Hepatocyte (in vitro differentiated cells): ENCODE results near the gene ATF3. TPM values are rescaled to one million over a fixed set of nuclear protein-coding genes. Genes with fewer than 3 reads are reported as not detected.

Source experiments
- polyA plus RNA-seq: library from polyadenylated mRNA; unstranded; fragments of >200 nt; fragmentation: Nextera tagmentation; extraction: Ambion mirVana; gene quantifications from 2 replicates; pipeline ENCODE4 v1.2.1, GENCODE V29; 2016
- total RNA-seq: library from RNA; depleted of rRNA; stranded (reverse); fragments of >200 nt; gene quantifications from 2 replicates; pipeline ENCODE4 v1.2.3, GENCODE V29; 2014

ATF3 gene
- total and polyA plus RNA-seq, 2 experiments from 2014 or later: 128 to 129 TPM

Other genes with a start within 250 kb of the ATF3 start
- 10.0 and 10.4 TPM in 2 replicates for gene PACC1, start 193.9 kb upstream of the ATF3 start, total RNA-seq
- 6.4 and 9.4 TPM in 2 replicates for gene PACC1, start 193.9 kb upstream of the ATF3 start, polyA plus RNA-seq
- 45.4 and 52.3 TPM in 2 replicates for gene NENF, start 175.8 kb upstream of the ATF3 start, total RNA-seq
- gene NENF, start 175.8 kb upstream of the ATF3 start, polyA plus RNA-seq: 115 and 144 TPM in 2 replicates
- 1.6 TPM in 1 of 2 replicates, not detected in the other for gene BATF3, start 91.1 kb downstream of the ATF3 start, total RNA-seq
- gene BATF3, start 91.1 kb downstream of the ATF3 start, polyA plus RNA-seq: 3.2 and 3.5 TPM in 2 replicates
- gene NSL1, start 183.0 kb downstream of the ATF3 start, total RNA-seq: 34.2 and 39.5 TPM in 2 replicates
- gene NSL1, start 183.0 kb downstream of the ATF3 start, polyA plus RNA-seq: 25.1 and 27.2 TPM in 2 replicates
- 8.9 and 14.3 TPM in 2 replicates for gene TATDN3, start 183.1 kb downstream of the ATF3 start, total RNA-seq
- gene TATDN3, start 183.1 kb downstream of the ATF3 start, polyA plus RNA-seq: 6.0 and 8.8 TPM in 2 replicates
- gene SPATA45, start 238.9 kb downstream of the ATF3 start, total RNA-seq: 0.96 TPM in 1 of 2 replicates, not detected in the other
- 0.44 and 0.57 TPM in 2 replicates for gene SPATA45, start 238.9 kb downstream of the ATF3 start, polyA plus RNA-seq
- 32.0 and 32.5 TPM in 2 replicates for gene FLVCR1, start 249.5 kb downstream of the ATF3 start, total RNA-seq
- gene FLVCR1, start 249.5 kb downstream of the ATF3 start, polyA plus RNA-seq: 9.9 and 14.4 TPM in 2 replicates